A549 treated with AZD9567 at 1 μM for 4 hours (cell line): ENCODE measurements around the gene SLC4A9. TPM values are rescaled to one million over a fixed set of nuclear protein-coding genes. Genes with fewer than 3 reads are reported as not detected.

Source experiments
- total RNA-seq: library from RNA; stranded (reverse); fragments of 200-300 nt; extraction: Qiagen RNA extraction; gene quantifications from 5 replicates; pipeline ENCODE4 v1.2.3, GENCODE V29; 2022; ENCODE audit not compliant: insufficient read depth

The SLC4A9 gene, protein sequence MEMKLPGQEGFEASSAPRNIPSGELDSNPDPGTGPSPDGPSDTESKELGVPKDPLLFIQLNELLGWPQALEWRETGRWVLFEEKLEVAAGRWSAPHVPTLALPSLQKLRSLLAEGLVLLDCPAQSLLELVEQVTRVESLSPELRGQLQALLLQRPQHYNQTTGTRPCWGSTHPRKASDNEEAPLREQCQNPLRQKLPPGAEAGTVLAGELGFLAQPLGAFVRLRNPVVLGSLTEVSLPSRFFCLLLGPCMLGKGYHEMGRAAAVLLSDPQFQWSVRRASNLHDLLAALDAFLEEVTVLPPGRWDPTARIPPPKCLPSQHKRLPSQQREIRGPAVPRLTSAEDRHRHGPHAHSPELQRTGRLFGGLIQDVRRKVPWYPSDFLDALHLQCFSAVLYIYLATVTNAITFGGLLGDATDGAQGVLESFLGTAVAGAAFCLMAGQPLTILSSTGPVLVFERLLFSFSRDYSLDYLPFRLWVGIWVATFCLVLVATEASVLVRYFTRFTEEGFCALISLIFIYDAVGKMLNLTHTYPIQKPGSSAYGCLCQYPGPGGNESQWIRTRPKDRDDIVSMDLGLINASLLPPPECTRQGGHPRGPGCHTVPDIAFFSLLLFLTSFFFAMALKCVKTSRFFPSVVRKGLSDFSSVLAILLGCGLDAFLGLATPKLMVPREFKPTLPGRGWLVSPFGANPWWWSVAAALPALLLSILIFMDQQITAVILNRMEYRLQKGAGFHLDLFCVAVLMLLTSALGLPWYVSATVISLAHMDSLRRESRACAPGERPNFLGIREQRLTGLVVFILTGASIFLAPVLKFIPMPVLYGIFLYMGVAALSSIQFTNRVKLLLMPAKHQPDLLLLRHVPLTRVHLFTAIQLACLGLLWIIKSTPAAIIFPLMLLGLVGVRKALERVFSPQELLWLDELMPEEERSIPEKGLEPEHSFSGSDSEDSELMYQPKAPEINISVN
- not detected in 5 replicates for total RNA-seq

DNA sequence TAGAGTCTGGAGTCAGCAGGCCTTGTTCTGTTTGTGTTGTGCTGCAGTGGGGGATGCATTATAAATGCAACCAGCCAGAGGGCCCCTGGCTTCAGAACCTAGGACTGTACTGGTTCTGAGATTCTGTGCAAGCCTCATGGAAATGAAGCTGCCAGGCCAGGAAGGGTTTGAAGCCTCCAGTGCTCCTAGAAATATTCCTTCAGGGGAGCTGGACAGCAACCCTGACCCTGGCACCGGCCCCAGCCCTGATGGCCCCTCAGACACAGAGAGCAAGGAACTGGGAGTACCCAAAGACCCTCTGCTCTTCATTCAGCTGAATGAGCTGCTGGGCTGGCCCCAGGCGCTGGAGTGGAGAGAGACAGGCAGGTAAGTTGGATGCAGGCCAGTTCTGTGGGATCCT is at the start of gene SLC4A9:
SLC4A9 (plus strand) TSS at position 94 of the 400 bp plus-strand sequence; CDS start at position 137, 43 bp downstream.

DNA sequence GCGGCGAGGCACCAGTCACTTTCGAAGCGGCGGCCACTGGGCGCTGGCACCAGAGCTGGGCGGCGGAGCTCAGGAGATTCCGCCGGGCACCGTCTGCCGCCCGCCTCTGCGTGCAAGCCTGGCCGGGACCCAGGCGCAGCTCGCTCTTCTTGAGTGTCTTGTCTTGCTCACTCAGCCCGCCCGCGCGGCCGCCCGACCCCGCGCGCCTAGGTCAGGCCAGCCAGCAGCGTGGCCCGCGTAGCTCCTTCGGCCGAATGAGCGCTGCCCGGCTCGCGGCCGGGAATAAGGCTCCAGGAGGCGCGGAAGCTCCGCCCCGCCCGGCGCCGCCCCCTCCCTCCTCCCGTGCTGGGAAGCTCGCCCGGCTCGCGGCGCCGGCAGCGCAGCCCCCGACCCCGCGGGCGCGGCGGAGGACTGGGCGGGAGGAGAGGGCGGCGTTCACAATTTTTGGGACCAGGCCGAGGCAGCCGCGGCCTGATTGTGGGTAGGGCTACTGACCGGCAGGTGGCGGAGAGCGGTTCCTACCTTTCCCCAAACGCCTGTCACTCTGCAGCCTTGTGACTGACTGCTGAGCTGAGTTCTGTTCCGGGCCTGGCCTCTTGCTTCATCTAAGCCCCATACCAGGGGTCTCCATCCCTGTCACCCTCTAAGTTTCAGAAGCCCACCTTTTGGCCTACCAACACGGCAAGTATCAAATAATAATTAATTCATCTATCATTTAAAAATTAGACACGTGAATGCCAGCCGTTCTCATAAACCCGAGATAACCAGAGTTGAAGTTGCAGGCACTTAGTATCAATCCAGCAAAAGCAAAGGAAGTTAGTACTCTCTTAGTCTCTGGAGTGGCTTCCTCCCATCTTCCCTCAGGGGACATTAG is 13.4 kb upstream of the SLC4A9 start, which contains the start of gene HBEGF:
HBEGF (minus strand) TSS at position 256 of the 874 bp plus-strand sequence. CDS start 275 bp downstream, outside the sequence.

DNA sequence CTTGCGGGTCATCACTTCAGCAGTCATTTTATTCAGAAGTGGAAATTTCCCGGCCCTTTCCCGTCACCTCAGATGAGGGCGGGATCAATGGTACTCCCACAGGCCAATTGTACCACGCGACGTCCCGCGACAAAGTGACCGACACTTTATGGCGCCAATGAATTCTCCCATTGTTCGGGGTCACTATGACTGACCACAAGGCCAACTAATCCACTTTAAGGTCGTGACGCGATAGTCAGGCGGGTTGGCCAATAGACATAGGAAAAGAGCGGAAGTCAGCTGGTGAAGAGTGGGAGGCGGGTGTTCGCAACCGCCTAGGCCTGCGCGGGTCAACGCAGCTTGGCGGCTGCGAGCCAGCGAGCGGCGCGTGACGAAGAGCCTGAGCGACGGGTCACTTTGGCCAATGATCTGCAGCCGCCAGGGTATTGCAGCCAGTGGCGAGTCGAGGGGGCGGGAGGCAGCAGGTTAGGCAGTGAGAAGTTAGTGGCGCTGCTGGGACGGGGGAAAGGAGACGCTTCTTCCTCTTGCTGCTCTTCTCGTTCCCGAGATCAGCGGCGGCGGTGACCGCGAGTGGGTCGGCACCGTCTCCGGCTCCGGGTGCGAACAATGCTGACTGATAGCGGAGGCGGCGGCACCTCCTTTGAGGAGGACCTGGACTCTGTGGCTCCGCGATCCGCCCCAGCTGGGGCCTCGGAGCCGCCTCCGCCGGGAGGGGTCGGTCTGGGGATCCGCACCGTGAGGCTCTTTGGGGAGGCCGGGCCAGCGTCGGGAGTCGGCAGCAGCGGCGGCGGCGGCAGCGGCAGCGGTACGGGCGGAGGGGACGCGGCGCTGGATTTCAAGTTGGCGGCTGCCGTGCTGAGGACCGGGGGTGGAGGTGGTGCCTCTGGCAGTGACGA is 41.6 kb downstream of the SLC4A9 start, which contains the start of gene ANKHD1:
ANKHD1 (plus strand) TSS at position 472 of the 896 bp plus-strand sequence; CDS start at position 607, 135 bp downstream.

Other genes starting within 250 kb of the SLC4A9 start
- gene PURA, start 246.1 kb upstream of the SLC4A9 start, total RNA-seq, result 5.4 to 5.9 TPM (median 5.6 TPM) in 5 replicates
- gene IGIP, start 234.3 kb upstream of the SLC4A9 start, total RNA-seq, result 0.80 to 1.3 TPM (median 1.2 TPM) in 5 replicates
- 157 to 194 TPM (median 175 TPM) in 5 replicates for gene CYSTM1, start 185.0 kb upstream of the SLC4A9 start, total RNA-seq
- gene PFDN1, start 57.1 kb upstream of the SLC4A9 start, total RNA-seq, result 82.9 to 116 TPM (median 85.1 TPM) in 5 replicates
- gene HBEGF, start 13.6 kb upstream of the SLC4A9 start, total RNA-seq, result 3.9 to 8.1 TPM (median 7.3 TPM) in 5 replicates
- 46.4 to 58.4 TPM (median 56.1 TPM) in 5 replicates for gene ANKHD1, start 41.6 kb downstream of the SLC4A9 start, total RNA-seq
- 2.5 to 4.0 TPM (median 3.1 TPM) in 4 of 5 replicates, not detected in the other for gene EIF4EBP3, start 187.5 kb downstream of the SLC4A9 start, total RNA-seq
- gene SRA1, start 197.3 kb downstream of the SLC4A9 start, total RNA-seq, result 35.3 to 51.4 TPM (median 46.1 TPM) in 5 replicates
- gene APBB3, start 204.4 kb downstream of the SLC4A9 start, total RNA-seq, result 6.4 to 8.7 TPM (median 7.6 TPM) in 5 replicates
- 68.6 to 83.5 TPM (median 75.4 TPM) in 5 replicates for gene SLC35A4, start 204.6 kb downstream of the SLC4A9 start, total RNA-seq